NCI-H2081 treated with DMSO at 0.1 percent for 48 hours (cell line): ENCODE results near the gene MAP1LC3A.
"Not testable (repeated sequence)": the region's sequence is repeated elsewhere in the genome, so short reads cannot be mapped to it uniquely, and the experiment has no call there.

Experiments
- DNase-seq: peaks from one replicate; lab custom pipeline; 2025; lab: John Stamatoyannopoulos, UW

MAP1LC3A gene

DNA sequence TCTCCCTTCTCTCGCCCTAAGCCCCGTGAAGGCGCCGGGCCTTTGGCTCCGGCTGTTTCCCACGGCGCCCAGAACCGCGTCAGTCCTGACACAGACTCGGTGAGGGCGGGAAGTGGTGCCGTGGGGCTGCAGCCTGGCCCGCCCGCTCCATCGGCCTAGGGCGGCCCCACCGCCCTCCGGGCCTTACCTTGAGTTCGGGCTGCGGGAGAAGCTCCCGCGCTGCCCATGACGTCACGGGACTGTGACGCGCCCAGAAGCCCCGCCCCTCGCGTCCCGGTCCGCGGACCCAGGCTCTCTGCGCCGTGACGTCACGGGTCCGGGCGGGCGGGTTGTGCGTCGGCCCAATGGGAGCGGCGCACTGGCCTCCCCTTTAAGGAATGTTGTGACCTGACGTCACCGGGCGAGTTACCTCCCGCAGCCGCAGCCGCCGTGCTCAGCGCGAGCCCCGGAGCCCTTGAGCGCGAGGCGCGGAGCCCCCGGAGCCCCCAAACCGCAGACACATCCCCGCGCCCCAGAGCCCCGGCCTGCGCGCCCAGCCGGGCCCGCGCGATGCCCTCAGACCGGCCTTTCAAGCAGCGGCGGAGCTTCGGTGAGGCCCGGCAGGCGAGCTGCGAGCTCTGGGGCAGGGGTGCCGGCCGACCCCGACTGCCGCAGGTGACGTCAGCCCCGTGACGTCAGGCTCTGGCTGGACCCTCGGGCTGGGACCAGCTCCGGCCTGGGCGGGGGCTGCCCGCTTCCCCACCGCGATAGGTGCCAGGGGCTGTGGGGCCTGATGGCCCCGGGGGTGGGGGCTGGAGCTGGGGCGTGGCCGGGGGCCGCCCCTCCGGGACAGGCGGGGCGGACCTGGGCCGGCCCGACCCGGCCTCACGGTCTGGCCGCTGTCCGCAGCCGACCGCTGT, at the start of gene MAP1LC3A:
MAP1LC3A (plus strand) TSS at position 399 of the 899 bp plus-strand sequence; CDS start at position 550, 151 bp downstream.
- DNase-seq = peak; percentile 51

DNA sequence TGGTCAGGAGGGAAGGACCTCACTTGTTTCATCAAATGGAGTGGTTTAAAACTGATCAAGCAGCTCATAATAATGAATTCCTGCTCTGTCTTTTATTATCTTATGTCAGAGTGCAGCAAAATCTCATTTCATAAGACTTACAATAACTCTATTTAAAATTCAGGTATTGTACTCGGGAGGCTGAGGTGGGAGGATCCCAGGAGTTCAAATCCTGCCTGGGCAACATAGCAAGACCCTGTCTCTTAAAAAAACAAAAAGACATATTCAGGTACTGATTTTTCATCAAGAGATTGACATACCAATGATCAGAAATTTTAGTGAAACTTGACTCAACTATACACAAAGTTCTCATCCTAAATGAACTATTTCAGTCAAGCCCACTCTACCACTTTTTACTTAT, 47.9 kb upstream of the MAP1LC3A start:
- no peak for DNase-seq

DNA sequence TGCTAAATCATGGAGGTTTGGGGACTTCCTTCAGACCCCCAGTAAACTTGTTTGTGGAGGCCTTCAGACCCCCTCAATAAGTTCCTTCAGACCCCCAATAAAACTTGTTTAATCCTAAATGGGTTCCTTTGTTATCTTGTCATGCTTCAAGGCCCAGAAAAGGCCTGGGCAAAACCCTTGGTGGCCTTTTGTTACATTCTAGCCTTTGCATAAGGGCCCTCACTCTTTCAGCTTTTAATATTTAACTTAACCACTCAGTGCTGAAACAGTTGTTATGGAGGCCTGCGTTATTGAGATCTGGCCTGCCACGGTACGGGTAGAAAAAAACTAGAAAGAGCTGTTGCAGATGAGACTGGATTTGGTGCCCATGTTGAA, 46.6 kb upstream of the MAP1LC3A start:
- DNase-seq = no peak

DNA sequence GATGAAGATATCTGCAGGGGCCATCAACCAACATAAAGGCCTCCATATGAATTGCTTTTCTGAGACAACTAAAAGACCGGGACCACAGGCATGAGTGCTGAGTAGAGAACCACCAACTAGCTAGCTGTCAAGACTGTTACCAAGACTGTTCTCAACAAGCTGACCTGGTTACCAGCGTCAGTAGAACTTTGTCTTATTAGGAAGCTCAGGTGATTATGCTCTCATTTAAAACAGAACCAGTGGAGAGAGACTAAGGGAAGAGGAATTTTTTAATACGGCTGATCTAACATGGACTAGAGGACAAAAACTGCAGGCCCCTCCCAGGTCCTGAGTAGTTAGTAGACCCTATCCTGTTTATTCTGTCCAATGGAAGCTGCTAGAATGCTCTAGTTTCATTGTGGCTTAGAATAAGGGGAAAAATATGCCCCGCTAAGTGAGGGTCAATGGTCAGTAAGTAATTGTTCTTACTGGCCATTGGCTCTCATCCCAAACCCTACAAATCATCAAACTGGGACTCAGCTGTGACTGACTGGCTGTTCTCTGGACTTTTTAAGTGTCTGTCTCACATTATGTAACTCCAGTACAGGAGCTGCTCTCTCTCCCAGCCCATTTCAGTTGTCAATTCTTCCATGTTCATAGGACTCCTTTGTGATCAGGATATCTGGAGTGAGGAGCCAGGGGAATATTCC, 46.1 kb upstream of the MAP1LC3A start:
- no peak for DNase-seq

DNA sequence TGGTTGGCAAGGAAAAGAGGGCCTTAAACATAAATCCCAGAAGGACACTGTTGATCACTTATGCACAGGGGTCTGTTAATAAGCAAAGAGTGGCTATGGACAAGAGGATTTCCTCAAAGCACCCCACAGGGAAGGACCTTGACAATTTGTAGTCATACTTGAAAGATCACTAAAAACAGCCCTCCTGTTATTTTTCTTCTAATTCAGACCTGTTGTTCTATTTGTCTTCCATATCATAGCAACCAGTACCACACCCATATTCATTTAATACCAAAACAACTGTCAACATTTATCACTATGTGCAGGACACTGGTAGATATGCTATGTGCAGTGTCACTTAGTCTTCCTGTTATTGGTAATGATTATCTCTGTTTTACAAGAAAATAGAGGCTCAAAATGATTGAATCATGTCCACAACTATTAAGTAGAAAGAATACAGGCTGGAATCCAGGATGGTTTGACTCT, 45.5 kb upstream of the MAP1LC3A start:
- DNase-seq = no peak

DNA sequence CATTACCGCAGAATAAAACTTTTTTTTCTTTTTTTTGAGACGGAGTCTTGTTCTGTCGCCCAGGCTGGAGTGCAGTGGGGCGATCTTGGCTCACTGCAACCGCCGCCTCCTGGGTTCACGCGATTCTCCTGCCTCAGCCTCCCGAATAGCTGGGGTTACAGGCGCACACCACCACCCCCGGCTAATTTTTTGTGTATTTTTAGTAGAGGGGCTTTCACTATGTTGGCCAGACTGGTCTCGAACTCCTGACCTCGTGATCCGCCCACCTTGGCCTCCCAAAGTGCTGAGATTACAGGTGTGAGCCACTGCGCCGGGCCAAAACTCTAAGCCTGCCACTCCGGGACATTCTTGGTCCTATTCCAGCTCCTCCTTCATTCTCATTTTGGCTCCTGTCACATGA, 44.5 kb upstream of the MAP1LC3A start:
- not testable (repeated sequence) for DNase-seq

DNA sequence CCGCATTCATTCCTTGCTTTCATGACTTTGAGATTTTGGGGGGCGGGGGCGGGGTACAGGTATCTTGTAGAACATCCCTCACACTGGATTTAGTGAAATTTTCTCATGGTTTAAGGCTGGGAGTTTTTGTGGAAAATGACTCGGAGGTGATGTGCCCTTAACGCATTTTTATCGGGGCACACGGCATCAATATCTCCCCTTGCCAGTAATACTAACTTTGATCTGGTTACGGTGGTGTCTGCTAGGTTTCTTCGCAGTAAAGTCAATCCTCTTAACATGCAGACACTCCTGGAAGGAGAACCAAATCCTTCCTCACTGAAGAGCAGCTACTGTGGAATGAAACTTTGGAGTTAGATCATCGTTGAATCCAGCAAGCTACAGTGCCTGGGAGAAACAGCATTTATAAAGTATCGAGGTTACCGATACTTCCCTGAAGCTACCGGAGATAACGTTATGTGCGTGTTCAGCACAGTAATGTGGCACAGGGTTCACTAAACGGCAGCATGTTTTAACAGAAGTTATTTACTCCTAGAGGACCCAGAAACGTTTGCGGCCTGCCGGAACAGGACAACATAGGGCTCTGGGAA, 43.5 kb upstream of the MAP1LC3A start:
- DNase-seq = no peak

DNA sequence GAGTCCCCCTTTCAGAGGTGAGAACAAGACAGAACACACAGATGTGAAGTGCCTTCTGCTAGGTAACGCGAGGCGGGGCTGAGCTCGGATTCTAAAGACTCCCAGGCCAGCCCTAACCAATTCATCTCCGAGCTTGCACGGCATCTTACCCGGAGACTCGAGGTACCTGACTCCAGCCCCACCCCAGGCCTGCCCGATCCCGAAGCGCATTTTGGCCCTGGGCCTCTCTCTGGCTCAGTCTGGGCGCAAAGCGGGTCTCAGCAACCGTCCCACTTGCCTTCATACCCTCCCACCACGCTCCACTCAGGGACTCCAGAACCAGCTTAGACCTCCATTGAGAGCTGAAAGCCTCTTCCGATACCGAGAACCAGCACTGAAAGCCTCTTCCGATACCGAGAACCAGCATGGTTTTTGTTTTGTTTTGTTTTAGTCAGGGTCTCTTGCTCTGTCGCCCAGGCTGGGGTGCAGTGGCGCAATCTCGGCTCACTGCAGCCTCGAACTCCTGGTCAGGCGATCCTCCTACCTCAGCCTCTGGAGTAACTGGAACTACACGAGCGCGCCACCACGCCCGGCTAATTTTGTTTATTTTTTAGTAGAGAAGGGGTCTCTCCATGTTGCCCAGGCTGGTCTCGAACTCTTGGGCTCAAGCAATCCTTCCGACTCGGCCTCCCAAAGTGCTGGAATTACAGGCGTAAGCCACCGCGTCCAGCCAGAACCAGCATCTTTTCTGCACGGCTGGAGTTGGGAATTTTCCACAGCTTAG, 42.9 kb upstream of the MAP1LC3A start:
- DNase-seq = peak; percentile 2

DNA sequence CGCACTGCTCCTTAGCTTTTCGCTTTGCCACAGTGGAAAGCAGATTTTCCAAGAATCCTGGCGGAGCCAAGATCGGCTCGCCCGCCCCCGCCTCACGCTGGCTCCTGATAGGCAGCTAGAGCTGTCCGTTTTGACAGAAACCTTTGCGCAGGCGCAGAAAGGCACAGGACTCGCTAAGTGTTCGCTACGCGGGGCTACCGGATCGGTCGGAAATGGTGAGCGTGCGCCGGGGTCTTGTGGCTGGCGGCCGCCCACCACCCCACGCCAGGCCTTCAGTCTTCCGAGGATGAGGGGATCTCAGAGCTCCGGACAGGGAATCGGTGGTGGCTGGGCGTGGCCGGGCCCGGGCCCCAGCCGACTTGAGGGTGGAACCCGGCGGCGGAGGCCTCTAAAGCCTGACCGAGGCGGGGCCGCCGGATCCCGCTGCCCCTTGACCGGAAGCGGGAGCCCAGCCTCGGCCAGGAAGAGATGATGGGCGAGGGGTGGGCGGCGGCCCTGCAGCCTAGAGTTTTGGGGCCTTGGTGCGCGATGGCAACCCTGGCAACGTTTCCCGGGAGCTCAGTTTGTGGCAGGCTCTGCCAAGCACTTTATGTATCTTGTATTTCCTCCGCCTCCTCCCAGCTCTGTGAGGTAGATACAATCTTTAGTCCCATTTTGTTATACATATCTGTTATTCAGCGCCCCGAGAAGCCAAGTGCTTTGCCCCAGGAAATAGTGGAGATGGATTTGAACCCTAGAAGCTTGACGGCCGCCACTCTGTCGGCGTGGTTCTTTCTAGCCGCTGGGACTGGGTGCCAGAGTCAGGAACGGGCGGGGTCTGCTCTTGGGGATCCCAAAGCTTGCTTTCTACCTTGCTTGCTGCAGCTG, 42.0 kb upstream of the MAP1LC3A start, which contains the start of gene DYNLRB1:
DYNLRB1 (plus strand) TSS at position 176 of the 867 bp plus-strand sequence; CDS start at position 213, 37 bp downstream.
- DNase-seq = peak; percentile 85

DNA sequence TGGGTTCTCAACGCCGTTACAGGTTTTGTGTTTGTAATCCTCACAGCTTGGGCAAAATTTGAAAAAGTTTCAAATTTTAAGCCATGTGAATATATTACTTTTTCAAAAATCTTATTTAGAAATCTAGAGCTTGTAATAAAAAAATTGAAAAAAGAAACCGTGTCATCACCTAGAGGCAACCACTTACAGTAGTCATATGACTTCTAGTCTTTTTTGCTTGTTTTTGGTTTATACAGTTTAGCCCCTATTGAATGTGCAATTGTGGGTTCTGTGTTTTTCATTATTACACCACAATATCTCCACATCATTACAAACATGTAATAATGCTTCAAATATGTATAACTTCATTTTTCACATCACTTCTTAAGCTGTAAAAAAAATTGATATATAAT, 41.4 kb upstream of the MAP1LC3A start:
- DNase-seq = no peak

DNA sequence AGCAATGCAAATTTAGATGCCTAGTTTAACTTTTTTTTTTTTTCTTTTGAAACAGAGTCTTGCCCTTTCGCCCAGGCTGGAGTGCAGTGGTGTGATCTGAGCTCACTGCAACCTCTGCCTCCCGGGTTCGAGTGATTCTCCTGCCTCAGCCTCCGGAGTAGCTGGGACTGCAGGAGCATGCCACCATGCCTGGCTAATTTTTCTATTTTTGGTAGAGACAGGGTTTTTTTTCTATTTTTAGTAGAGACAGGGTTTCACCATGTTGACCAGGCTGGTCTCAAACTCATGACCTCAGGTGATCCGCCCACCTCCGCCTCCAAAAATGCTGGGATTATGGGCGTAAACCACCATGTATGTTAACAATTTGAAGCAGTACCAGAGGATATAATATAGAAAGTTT, 39.7 kb upstream of the MAP1LC3A start:
- not testable (repeated sequence) for DNase-seq

DNA sequence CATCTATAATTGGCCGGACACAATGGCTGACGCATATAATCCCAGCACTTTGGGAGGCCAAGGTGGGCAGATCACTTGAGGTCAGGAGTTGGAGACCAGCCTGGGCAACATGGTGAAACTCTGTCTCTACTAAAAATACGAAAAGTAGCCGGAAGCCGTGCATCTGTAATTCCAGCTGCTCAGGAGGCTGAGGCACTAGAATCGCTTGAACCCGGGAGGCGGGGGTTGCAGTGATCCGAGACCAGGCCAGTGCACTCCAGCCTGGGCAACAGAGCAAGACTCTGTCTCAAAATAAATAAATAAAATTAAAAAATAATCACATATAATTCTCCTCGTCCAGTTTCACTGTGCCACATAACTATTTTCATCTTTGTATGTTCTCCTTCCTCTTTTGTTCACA, 38.7 kb upstream of the MAP1LC3A start:
- DNase-seq = not testable (repeated sequence)

DNA sequence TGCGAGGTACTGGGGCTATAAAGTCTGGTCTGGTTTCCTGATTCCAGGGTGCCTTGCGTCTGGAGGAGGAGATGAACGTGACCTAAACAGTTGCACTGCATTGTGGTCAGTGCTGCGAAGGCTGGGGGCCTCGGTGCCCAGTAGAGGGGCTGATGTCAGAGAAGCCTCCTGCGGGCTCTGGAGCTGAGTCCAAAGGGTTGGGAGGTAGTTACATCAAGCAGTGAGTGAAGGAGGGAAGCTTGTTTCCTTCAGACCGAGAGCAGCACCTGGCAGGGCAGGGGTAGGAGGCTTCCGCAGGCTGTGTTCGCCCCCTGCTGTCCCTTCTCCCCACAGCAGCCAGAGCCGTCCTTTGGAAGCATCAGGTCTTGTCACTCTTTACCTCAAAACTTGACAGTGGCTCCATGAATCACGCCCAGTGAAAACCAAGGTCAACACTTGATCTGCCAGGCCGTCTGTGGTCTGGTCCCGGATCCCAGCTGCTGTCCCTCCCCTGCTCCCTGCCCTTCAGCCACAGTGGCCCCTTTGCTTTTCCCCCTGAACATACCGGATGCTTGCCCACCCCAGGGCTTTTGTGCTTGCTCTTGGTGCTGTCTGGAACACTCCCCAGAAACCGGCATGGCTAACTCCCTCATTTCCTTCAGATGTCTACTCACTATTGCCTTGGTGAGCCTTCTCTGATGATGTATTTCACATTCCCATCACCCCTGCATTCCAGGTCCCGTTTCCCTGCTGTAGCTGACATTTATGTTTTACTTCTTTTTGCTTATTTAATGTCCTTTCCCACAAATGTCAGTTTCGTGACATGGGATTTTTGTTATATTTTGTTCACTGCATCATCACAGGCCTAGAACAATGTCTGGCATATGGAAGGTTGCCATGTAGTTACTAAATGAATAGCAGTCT, 35.3 kb upstream of the MAP1LC3A start:
- DNase-seq = no peak

DNA sequence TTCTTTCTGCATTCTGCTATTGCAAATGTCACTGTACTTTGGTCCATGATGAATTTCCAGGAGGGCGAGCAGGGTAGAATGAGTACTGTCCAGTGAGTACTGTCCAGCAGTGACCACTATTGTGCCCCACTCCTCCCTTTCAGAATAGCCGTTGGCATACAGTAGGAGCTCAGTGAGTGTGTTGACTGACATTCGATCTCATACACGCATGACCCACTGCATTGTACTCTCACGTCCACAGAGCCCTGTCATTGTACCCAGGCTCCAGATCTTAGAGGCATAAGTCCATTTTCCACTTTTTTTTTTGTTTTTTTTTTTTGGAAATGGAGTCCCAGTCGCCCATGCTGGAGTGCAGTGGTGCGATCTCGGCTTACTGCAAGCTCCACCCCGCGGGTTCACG, 34.1 kb upstream of the MAP1LC3A start:
- DNase-seq = no peak

DNA sequence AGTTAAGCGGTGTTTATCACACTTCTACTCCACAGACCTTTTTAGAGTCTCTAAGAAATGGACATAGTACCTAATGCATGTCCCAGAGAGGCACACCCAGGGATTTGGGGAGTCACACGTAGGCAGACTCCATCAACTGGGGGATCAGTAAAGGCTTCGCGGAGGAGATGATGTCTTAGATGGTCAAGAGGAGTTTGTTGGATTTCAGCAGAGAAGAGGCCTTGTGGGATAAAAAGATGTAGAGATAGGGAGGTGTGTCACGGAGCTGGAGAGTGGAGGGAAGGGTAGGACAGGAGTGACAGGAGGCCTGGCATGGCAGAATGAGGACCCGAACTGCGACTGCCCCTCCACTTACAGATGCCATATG, 33.2 kb upstream of the MAP1LC3A start:
- no peak for DNase-seq

DNA sequence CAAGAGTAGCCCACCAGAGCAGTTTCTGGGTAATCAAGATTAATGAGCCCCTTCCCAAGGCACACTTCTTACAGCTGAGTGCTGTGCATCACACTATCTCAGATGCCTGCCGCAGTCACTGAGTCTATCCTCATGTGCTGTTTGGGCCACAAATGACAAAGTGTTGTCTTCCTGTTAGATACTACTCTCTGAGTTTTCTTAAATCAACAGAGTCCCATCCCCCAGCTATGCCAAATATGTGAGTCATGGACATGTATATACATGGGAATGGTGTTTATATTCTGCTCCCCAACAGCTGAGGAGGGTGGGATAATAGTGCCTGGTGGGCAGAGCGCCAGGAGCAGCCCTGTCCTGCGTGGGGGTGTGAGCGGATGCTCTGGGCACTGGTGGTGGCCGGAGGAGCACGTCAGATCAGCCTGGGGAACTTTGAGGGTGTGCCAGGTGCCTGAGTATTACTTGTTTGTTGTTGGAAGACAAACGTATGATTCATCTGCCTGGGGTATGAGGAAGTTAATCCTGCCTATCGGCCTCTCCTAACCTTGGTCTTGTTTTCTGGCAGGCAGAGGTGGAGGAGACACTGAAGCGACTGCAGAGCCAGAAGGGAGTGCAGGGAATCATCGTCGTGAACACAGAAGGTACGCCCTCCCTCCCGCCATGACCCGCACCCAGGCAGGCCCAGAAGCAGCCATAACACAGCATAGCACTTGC, 32.7 kb upstream of the MAP1LC3A start:
- DNase-seq = no peak

DNA sequence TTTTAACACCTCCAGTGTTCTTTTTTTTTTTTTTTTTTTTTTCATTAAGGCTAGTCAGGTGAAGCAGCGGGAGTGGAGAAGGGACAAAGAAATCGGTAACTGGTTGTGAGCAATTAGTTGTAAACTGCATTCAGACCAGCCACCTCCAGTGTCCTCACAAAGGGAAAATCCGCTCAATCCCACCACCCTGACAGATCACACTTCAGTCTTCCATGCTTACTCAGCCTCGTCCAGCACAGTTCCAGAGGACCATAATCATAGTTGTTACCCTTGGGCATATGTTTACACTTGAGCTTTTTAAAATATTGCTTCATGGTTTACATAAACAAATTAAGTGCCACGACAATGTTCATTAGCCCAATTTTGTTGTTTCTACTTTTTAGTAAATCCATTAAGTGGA, 32.1 kb upstream of the MAP1LC3A start:
- DNase-seq = no peak

DNA sequence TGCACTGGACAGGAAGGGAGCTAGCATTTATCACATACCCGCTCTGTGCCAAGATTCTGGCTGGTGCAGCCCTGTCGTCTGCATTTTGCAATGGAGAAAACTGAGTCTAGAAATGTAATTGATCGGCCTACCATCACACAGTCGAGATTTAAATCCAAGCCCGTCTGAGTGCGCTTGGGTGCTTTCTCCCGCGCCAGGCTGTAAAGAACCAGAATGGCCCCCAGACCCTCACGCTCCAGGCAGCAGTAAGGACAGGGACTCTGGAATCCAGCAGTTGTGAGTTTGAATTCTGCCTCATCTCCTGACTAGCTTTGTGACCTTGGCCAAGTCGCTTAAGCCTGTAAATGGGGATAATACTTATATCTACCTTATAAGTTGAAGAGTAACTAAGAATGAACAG, 31.5 kb upstream of the MAP1LC3A start:
- no peak for DNase-seq

DNA sequence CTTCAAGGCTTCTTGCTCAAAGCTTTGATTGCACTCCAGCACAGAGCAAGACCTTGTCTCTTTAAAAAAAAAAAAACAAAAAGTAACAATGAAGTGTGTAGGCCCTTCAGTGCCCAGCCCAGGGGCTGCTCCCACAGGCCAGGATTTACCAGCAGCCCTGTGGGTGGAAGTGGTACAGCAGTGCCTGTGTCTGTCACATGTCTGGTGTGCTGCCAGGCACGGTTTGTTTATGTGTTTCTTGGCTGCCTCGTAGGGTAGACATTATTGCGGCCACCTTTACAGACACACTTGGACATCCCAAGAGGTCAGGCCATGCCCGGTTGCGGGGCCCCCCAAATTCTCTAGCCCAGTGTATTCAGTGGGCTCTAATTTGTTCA, 29.6 kb upstream of the MAP1LC3A start:
- DNase-seq = no peak
